AG04450 (cell line): ENCODE results near the gene SOWAHA. TPM values are rescaled to one million over a fixed set of nuclear protein-coding genes. Genes with fewer than 3 reads are reported as not detected.

Source experiments
- CTCF ChIA-PET: fragments of 300-600, 350-600 bp; formaldehyde crosslinking; extraction: SDS; loops from one replicate; lab custom pipeline; 2022; ENCODE audit warnings: antibody characterized with exemption, inconsistent platforms; lab: Charles Lee
- POLR2A ChIA-PET: fragments of 350-600 bp; formaldehyde crosslinking; extraction: SDS; loops from one replicate; lab custom pipeline; 2021; ENCODE audit warnings: antibody characterized with exemption, inconsistent platforms; lab: Yijun Ruan, JAX
- DNase-seq: peaks from one replicate; pipeline ENCODE4 v3.0.0-alpha.2; 2011; ENCODE audit warnings: low read depth, low spot score
- H3K27ac ChIP-seq: one replicate; pipeline ENCODE4 v1.5.1; 2012; ENCODE audit warnings: low read depth, low read length, control low read depth
- H3K27me3 ChIP-seq: one replicate; pipeline ENCODE4 v1.6.0; 2012; ENCODE audit warnings: low read length; ENCODE audit not compliant: control insufficient read depth, insufficient read depth
- H3K4me3 ChIP-seq: 2 replicates; pipeline ENCODE4 v1.5.1; 2011; ENCODE audit warnings: mild to moderate bottlenecking, low read depth, low read length, control low read depth
- H3K9me3 ChIP-seq: 2 replicates; pipeline ENCODE4 v1.5.1; 2012; ENCODE audit warnings: low read length; ENCODE audit not compliant: control insufficient read depth, insufficient read depth
- CTCF ChIP-seq: IDR thresholded peaks from 2 replicates; pipeline ENCODE4 v1.5.1; 2011; ENCODE audit warnings: low read depth, low read length, control low read depth, inconsistent platforms
- polyA plus RNA-seq: library from polyadenylated mRNA; depleted of rRNA; stranded (reverse); fragments of >200 nt; gene quantifications from 2 replicates; pipeline ENCODE4 v1.2.3, GENCODE V29; 2011

SOWAHA gene
- polyA plus RNA-seq, 1 experiment = not detected

GRCh38 chr5:132848270-132848669 is 35.2 kb downstream of the SOWAHA start:
- ChIA-PET CTCF (interaction anchor here (1.0 to 1.5 kb wide), 2 partner anchors 28 to 31 kb away, joined by 4 to 11 read pairs; no protein-coding TSS in a partner anchor), POLR2A (no interaction called here)
- Histone ChIP-seq H3K27ac (no peak overlapping the region), H3K27me3 (no peaks in the 10 kb centered on the region), H3K4me3 (no peak overlapping the region), H3K9me3 (no peaks in the 10 kb centered on the region)
- DNase-seq = no peak
- TF ChIP-seq CTCF = no peak

GRCh38 chr5:132849347-132849746 is 36.2 kb downstream of the SOWAHA start:
- H3K9me3 ChIP-seq = no peaks in the 10 kb centered on the region
- no peak for DNase-seq
- ChIA-PET POLR2A (no interaction called here), CTCF (interaction anchor here (1.0 to 1.5 kb wide), 2 partner anchors 29 to 32 kb away, joined by 4 to 11 read pairs; no protein-coding TSS in a partner anchor)
- no peaks in the 10 kb centered on the region for H3K27me3 ChIP-seq
- no peak overlapping the region for H3K27ac ChIP-seq
- H3K4me3 ChIP-seq = no peak overlapping the region
- TF ChIP-seq CTCF = no peak

- Histone ChIP-seq H3K27me3 (no peaks in the 10 kb centered on the region), H3K9me3 (no peaks in the 10 kb centered on the region), H3K27ac (peak overlapping the region; percentile 69), H3K4me3 (no peak overlapping the region)
- CTCF ChIA-PET = interaction anchor here (0.5 to 0.8 kb wide), 2 partner anchors 30 to 81 kb away, joined by 3 to 4 read pairs; no protein-coding TSS in a partner anchor
- DNase-seq = no peak
- no peak for TF ChIP-seq CTCF
- POLR2A ChIA-PET = interaction anchor here (1.0 to 1.3 kb wide), 2 partner anchors 16 to 17 kb away, joined by 3 read pairs; partner anchors contain the start of gene UQCRQ
These were observed 37.0 kb downstream of the SOWAHA start for GRCh38 chr5:132850066-132850465.

- no peak for TF ChIP-seq CTCF
- Histone ChIP-seq H3K27me3 (no peaks in the 10 kb centered on the region), H3K9me3 (no peaks in the 10 kb centered on the region), H3K27ac (no peak overlapping the region), H3K4me3 (no peak overlapping the region)
- ChIA-PET POLR2A (interaction anchor here (1.6 kb wide), 1 partner anchor 14 kb away, joined by 3 read pairs; no protein-coding TSS in a partner anchor), CTCF (interaction anchor here (2.8 to 3.1 kb wide), 3 partner anchors 12 to 33 kb away, joined by 7 to 14 read pairs (median 13); partner anchors contain the start of gene SHROOM1)
- no peak for DNase-seq
These were observed 40.2 kb downstream of the SOWAHA start for GRCh38 chr5:132853323-132853722.

GRCh38 chr5:132853790-132854189 is 40.7 kb downstream of the SOWAHA start:
- H3K4me3 ChIP-seq = no peak overlapping the region
- H3K27ac ChIP-seq = no peak overlapping the region
- no peaks in the 10 kb centered on the region for H3K9me3 ChIP-seq
- no peak for DNase-seq
- TF ChIP-seq CTCF = no peak
- no peaks in the 10 kb centered on the region for H3K27me3 ChIP-seq
- POLR2A ChIA-PET = interaction anchor here (0.7 to 1.6 kb wide), 3 partner anchors 12 to 32 kb away, joined by 3 read pairs; no protein-coding TSS in a partner anchor
- CTCF ChIA-PET = interaction anchor here (1.1 to 3.1 kb wide), 4 partner anchors 11 to 34 kb away, joined by 3 to 14 read pairs (median 10); partner anchors contain the start of gene SHROOM1
